GM12801 (cell line): ENCODE data around the gene OMA1.

Experiments used
- CTCF ChIP-seq: IDR thresholded peaks from one replicate; pipeline ENCODE4 v1.5.1; 2011; ENCODE audit warnings: control low read depth; ENCODE audit not compliant: insufficient read length; ENCODE audit errors: extremely low read depth

OMA1 gene

DNA sequence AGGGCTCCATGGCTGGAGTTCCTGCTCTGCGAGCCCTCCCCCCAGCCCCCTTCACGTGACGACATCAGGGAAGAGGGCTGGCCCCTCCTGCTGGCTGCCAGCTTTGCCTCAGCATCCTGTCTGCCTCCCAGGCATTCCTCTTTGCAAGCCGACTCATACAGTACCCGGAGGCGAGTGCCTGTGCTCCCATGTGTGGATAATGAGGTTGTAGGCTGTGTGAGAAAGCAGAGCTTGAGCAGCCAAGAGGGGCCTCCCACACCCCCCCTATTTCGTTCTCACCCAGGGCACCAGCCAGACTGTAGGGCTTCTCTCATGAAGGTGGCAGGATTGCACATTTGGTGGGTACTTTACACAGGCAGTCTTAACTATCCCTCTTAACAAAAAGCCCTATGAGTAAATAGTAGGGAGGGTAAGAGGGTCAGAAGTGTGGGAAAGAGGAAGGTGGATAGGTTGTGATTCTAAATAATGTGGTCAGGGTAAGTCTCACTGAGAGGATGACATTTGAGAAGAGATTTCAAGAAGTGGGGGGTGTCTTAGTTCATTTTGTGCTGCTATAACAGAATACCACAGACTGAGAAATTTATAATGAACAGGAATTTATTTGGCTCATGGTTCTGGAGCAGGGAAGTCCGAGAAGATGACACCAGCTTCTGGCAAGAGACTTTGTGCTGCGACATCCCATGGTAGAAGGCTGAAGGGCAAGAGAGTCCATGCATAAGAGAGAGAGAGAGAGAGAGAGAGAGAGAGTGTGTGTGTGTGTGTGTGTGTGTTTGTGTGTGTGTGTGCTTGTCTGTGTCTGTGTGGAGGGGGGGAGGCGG lies 113.5 kb downstream of the OMA1 start:
- no peak for TF ChIP-seq CTCF

- TF ChIP-seq CTCF: no peak
Observed at GRCh38 chr1:58431901-58432620, 114.5 kb downstream of the OMA1 start.
